ENCODE results near the gene DNHD1. TPM values are rescaled to one million over a fixed set of nuclear protein-coding genes. Genes with fewer than 3 reads are reported as not detected.

Gene DNHD1
- polyA plus RNA-seq, 3 donors = 0.24 to 21.0 (median 0.59) TPM

DNA sequence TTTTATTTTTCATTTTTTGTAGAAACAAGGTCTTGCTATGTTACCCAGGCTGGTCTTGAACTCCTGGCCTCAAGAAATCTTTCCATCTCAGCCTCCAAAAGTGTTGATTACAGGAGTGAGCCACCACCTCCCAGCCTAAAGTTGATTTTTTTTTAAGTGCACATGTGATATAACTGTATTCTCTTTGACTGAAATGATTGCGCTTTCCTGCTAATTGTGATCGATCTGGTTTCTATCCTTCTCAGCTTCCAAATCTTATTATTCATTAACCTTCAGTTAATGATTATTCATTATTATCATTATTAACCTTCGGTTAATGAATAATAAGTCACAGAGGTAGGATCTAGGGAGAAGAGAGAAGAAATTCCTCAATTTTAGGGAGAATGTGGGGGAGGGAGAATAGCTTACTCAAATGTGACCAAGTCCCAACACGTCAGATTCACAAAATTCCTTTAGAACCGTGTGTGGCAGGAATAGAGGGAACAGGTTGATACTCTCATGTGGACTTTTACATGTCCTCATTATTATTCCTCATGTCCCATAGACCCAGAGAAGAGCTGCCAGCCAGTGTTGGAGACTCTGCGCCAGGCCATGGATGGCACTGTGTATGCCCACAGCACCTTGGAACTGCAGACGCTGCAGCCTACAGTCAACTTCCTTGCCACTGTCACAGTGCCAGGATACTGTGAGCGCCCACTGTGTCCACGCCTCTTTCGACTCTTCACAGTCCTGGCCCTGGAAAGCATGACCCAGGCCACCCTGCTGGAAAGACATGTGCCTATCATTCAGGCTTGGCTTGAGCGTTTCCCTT lies 59.3 kb downstream of the DNHD1 start:
- H4K20me1 ChIP-seq (ENCODE audit: insufficient read depth, low read length) = no peaks in the 10 kb centered on the region
- H3K27ac ChIP-seq (ENCODE audit: low read depth in 1 of 2, low read length in 2 of 2) = no peak overlapping the region
- H3K9ac ChIP-seq (ENCODE audit: insufficient read depth, low read length, poor library complexity, severe bottlenecking) = no peak overlapping the region
- H3K4me1 Mint-ChIP-seq = no peaks in the 10 kb centered on the region
- H3K27ac Mint-ChIP-seq = no peak overlapping the region
- peaks cover 2 to 3% of the 10 kb centered on the region in 2 donors for H3K36me3 Mint-ChIP-seq
- WGBS (ENCODE audit: insufficient coverage) = 98% methylated on average over 6 of the region's 11 CpGs
- H3K36me3 ChIP-seq (replicated peaks in 1 of 2; ENCODE audit: control insufficient read depth in 1 of 2, insufficient read depth in 2 of 2, low read length in 2 of 2) = no peaks in the 10 kb centered on the region
- no peaks in the 10 kb centered on the region for H3K9me3 Mint-ChIP-seq
- no peak for DNase-seq
- H3K4me3 Mint-ChIP-seq = no peak overlapping the region
- no peak overlapping the region for H3K4me2 ChIP-seq (replicated peaks; ENCODE audit: extremely low read depth, low read length, poor library complexity, severe bottlenecking)
- intact Hi-C loops (cut with micrococcal nuclease) = no loop called here
- H3K4me3 ChIP-seq (replicated peaks in 1 of 3; ENCODE audit: low read depth in 2 of 3, low read length in 3 of 3) = no peak overlapping the region
- H3K4me1 ChIP-seq (ENCODE audit: control insufficient read depth in 1 of 2, insufficient read depth in 2 of 2, low read length in 2 of 2) = no peaks in the 10 kb centered on the region
- H3K79me2 ChIP-seq (ENCODE audit: insufficient read depth, low read length) = no peaks in the 10 kb centered on the region
- H3K9me3 ChIP-seq (replicated peaks in 1 of 2; ENCODE audit: control insufficient read depth in 1 of 2, insufficient read depth in 1 of 2, low read length in 2 of 2) = no peaks in the 10 kb centered on the region
- H3K27me3 Mint-ChIP-seq (ENCODE audit: low read depth in 3 of 3) = peaks cover 0 to 1% (median 0%) of the 10 kb centered on the region in 3 donors
- H2AFZ ChIP-seq (ENCODE audit: insufficient read depth, low read depth, low read length, poor library complexity, severe bottlenecking) = no peak overlapping the region
- no peaks in the 10 kb centered on the region for H3K27me3 ChIP-seq (ENCODE audit: control insufficient read depth in 2 of 2, insufficient read depth in 2 of 2, low read length in 2 of 2)
- TF ChIP-seq, protein P1, sequence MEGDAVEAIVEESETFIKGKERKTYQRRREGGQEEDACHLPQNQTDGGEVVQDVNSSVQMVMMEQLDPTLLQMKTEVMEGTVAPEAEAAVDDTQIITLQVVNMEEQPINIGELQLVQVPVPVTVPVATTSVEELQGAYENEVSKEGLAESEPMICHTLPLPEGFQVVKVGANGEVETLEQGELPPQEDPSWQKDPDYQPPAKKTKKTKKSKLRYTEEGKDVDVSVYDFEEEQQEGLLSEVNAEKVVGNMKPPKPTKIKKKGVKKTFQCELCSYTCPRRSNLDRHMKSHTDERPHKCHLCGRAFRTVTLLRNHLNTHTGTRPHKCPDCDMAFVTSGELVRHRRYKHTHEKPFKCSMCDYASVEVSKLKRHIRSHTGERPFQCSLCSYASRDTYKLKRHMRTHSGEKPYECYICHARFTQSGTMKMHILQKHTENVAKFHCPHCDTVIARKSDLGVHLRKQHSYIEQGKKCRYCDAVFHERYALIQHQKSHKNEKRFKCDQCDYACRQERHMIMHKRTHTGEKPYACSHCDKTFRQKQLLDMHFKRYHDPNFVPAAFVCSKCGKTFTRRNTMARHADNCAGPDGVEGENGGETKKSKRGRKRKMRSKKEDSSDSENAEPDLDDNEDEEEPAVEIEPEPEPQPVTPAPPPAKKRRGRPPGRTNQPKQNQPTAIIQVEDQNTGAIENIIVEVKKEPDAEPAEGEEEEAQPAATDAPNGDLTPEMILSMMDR (IDR thresholded peaks at IDR 0.05) = no peak

DNA sequence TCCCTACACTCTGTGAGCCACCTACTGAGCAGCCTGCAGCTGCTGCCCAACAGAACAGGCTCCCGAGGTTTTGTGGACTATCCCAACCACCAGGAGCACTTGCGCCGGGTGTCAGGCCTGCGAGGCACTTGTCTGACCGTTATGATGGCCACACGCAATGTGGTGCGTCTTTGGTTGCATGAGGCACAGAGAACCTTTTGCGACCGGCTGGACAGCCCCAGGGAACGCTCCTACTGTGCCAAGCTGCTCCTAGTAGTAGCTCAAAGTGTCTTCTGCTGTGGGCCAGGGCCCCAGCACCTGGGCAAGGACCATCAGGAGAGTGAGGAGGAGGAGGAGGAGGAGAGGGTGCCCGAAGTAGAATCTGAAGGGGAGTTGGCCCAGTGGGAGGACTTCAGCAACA lies 60.0 kb downstream of the DNHD1 start:
- H4K20me1 ChIP-seq (ENCODE audit: insufficient read depth, low read length) = no peaks in the 10 kb centered on the region
- no peaks in the 10 kb centered on the region for H3K36me3 ChIP-seq (replicated peaks in 1 of 2; ENCODE audit: control insufficient read depth in 1 of 2, insufficient read depth in 2 of 2, low read length in 2 of 2)
- no peak overlapping the region for H3K4me3 ChIP-seq (replicated peaks in 1 of 3; ENCODE audit: low read depth in 2 of 3, low read length in 3 of 3)
- Mint-ChIP-seq H3K27me3 (ENCODE audit: low read depth in 3 of 3) (peaks cover 0 to 1% (median 0%) of the 10 kb centered on the region in 3 donors), H3K4me1 (no peaks in the 10 kb centered on the region), H3K27ac (peak overlapping the region in 1 of 7 donors; percentile 33), H3K36me3 (peaks cover 2 to 3% of the 10 kb centered on the region in 2 donors), H3K4me3 (no peak overlapping the region), H3K9me3 (no peaks in the 10 kb centered on the region)
- DNase-seq = no peak
- no peak overlapping the region for H3K9ac ChIP-seq (ENCODE audit: insufficient read depth, low read length, poor library complexity, severe bottlenecking)
- no peak overlapping the region for H3K4me2 ChIP-seq (replicated peaks; ENCODE audit: extremely low read depth, low read length, poor library complexity, severe bottlenecking)
- no peak overlapping the region for H3K27ac ChIP-seq (ENCODE audit: low read depth in 1 of 2, low read length in 2 of 2)
- no peaks in the 10 kb centered on the region for H3K4me1 ChIP-seq (ENCODE audit: control insufficient read depth in 1 of 2, insufficient read depth in 2 of 2, low read length in 2 of 2)
- TF ChIP-seq, protein P1 (IDR thresholded peaks at IDR 0.05) = no peak
- H2AFZ ChIP-seq (ENCODE audit: insufficient read depth, low read depth, low read length, poor library complexity, severe bottlenecking) = no peak overlapping the region
- WGBS (ENCODE audit: insufficient coverage) = 96% methylated on average over 10 of the region's 11 CpGs
- no peaks in the 10 kb centered on the region for H3K79me2 ChIP-seq (ENCODE audit: insufficient read depth, low read length)
- no peaks in the 10 kb centered on the region for H3K27me3 ChIP-seq (ENCODE audit: control insufficient read depth in 2 of 2, insufficient read depth in 2 of 2, low read length in 2 of 2)
- no peaks in the 10 kb centered on the region for H3K9me3 ChIP-seq (replicated peaks in 1 of 2; ENCODE audit: control insufficient read depth in 1 of 2, insufficient read depth in 1 of 2, low read length in 2 of 2)
- intact Hi-C loops (cut with micrococcal nuclease) = no loop called here
